ENCODE data around the gene PIAS1. TPM values are rescaled to one million over a fixed set of nuclear protein-coding genes. Genes with fewer than 3 reads are reported as not detected.
"Not testable (repeated sequence)": the region's sequence is repeated elsewhere in the genome, so short reads cannot be mapped to it uniquely, and the experiment has no call there.

The PIAS1 gene
- total and polyA plus RNA-seq, 2 donors (not counting 1 experiment from before 2014, with no cell fraction given), result 28.8 to 87.3 TPM

- Histone ChIP-seq H3K27ac (ENCODE audit: low read length in 2 of 2) (peak overlapping the region in 1 of 2 donors; percentile 26), H3K9ac (ENCODE audit: low read length) (no peak overlapping the region), H3K36me3 (replicated peaks in 1 of 2; ENCODE audit: control extremely low read depth in 1 of 2, control insufficient read depth in 1 of 2, extremely low read depth in 1 of 2, insufficient read depth in 2 of 2, low read length in 1 of 2) (no peaks in the 10 kb centered on the region), H3K79me2 (ENCODE audit: control insufficient read depth, insufficient read depth, low read length) (peaks cover 51% of the 10 kb centered on the region), H3K4me2 (replicated peaks; ENCODE audit: low read depth, low read length, poor library complexity, severe bottlenecking) (peak overlapping the region; percentile 47), H4K20me1 (ENCODE audit: control insufficient read depth, insufficient read depth, low read length, poor library complexity, severe bottlenecking) (peaks cover 19% of the 10 kb centered on the region), H3K4me1 (ENCODE audit: control insufficient read depth in 2 of 2, insufficient read depth in 2 of 2, low read length in 2 of 2) (peaks cover 21 to 27% of the 10 kb centered on the region in 2 donors), H3K27me3 (replicated peaks in 1 of 4; ENCODE audit: control extremely low read depth in 1 of 4, control insufficient read depth in 3 of 4, insufficient read depth in 4 of 4, low read length in 3 of 4) (no peaks in the 10 kb centered on the region), H2AFZ (ENCODE audit: insufficient read depth, low read depth, low read length, poor library complexity, severe bottlenecking) (no peak overlapping the region), H3K9me3 (ENCODE audit: control extremely low read depth in 1 of 3, control insufficient read depth in 2 of 3, insufficient read depth in 1 of 3, low read length in 2 of 3) (no peaks in the 10 kb centered on the region), H3K4me3 (ENCODE audit: control extremely low read depth in 1 of 5, extremely low read depth in 1 of 5, insufficient read depth in 1 of 5, low read depth in 2 of 5, low read length in 4 of 5) (no peak overlapping the region)
- H3K4me1 Mint-ChIP-seq, result peaks cover 30% of the 10 kb centered on the region
- DNase-seq (peak; percentile 48), ATAC-seq (ENCODE audit: low read depth) (no peak)
- peak overlapping the region; percentile 5 for H3K4me3 Mint-ChIP-seq
- no peak overlapping the region for H3K27ac Mint-ChIP-seq
- intact Hi-C loops (cut with micrococcal nuclease), result loop anchor here (5.0 kb wide), 1 partner anchor 593 kb away; no protein-coding TSS in a partner anchor
- ChIA-PET POLR2A (no interaction called here), CTCF (no interaction called here)
- WGBS (ENCODE audit: insufficient coverage), result 100% methylated on average over 1 of the region's 3 CpGs
- no peaks in the 10 kb centered on the region for H3K9me3 Mint-ChIP-seq (ENCODE audit: insufficient read depth)
- H3K27me3 Mint-ChIP-seq, result no peaks in the 10 kb centered on the region
- TF ChIP-seq EZH2 (IDR thresholded peaks at IDR 0.05; ENCODE audit: borderline replicate concordance, insufficient read depth, low read depth, low read length, poor library complexity, severe bottlenecking), result no peak
- no peak for TF ChIP-seq CTCF (IDR thresholded peaks at IDR 0.05)
Measured at GRCh38 chr15:68224546-68225250, 170.6 kb downstream of the PIAS1 start.

GRCh38 chr15:68225442-68225841, 171.3 kb downstream of the PIAS1 start:
- H3K27me3 Mint-ChIP-seq; CTCF ChIA-PET; H2AFZ ChIP-seq (ENCODE audit: insufficient read depth, low read depth, low read length, poor library complexity, severe bottlenecking); H3K4me3 ChIP-seq (ENCODE audit: control extremely low read depth in 1 of 5, extremely low read depth in 1 of 5, insufficient read depth in 1 of 5, low read depth in 2 of 5, low read length in 4 of 5); DNase-seq; H3K9ac ChIP-seq (ENCODE audit: low read length); H3K9me3 Mint-ChIP-seq (ENCODE audit: insufficient read depth); H3K36me3 ChIP-seq (replicated peaks in 1 of 2; ENCODE audit: control extremely low read depth in 1 of 2, control insufficient read depth in 1 of 2, extremely low read depth in 1 of 2, insufficient read depth in 2 of 2, low read length in 1 of 2); POLR2A ChIA-PET; H3K27ac Mint-ChIP-seq; H3K27ac ChIP-seq (ENCODE audit: low read length in 2 of 2); H3K27me3 ChIP-seq (replicated peaks in 1 of 4; ENCODE audit: control extremely low read depth in 1 of 4, control insufficient read depth in 3 of 4, insufficient read depth in 4 of 4, low read length in 3 of 4); H3K9me3 ChIP-seq (ENCODE audit: control extremely low read depth in 1 of 3, control insufficient read depth in 2 of 3, insufficient read depth in 1 of 3, low read length in 2 of 3); ATAC-seq (ENCODE audit: low read depth); H3K4me3 Mint-ChIP-seq: not testable (repeated sequence)
- peaks cover 25 to 34% of the 10 kb centered on the region in 2 donors for H3K4me1 ChIP-seq (ENCODE audit: control insufficient read depth in 2 of 2, insufficient read depth in 2 of 2, low read length in 2 of 2)
- peaks cover 37% of the 10 kb centered on the region for H3K4me1 Mint-ChIP-seq
- intact Hi-C loops (cut with micrococcal nuclease), result loop anchor here (5.0 kb wide), 1 partner anchor 592 kb away; no protein-coding TSS in a partner anchor
- 100% methylated on average over 1 of the region's 4 CpGs for WGBS (ENCODE audit: insufficient coverage)
- H3K79me2 ChIP-seq (ENCODE audit: control insufficient read depth, insufficient read depth, low read length), result peaks cover 58% of the 10 kb centered on the region
- H3K4me2 ChIP-seq (replicated peaks; ENCODE audit: low read depth, low read length, poor library complexity, severe bottlenecking), result peak overlapping the region; percentile 47
- H4K20me1 ChIP-seq (ENCODE audit: control insufficient read depth, insufficient read depth, low read length, poor library complexity, severe bottlenecking), result peaks cover 19% of the 10 kb centered on the region
